ENCODE results near the gene FAM78A.

Gene FAM78A

DNA sequence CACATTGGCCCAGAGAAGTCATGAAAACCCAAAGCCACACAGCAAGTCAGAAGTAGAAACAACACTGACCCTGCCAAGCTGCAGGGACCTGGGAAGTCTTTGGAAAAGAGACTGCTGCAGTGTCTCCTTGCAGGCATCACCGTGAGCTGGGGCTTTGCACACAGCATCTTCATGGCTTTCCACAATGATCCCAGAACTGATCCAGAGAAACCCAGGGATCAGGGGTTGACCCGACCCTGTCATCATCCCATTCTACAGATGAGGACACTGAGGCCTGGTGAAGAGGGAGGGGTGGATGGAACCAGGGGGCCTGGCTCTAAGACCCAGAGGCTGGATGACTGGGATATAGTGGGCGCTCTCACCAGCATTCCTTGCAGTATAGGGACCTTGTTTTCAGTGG lies 4.3 kb upstream of the FAM78A start:
- DNase-seq, result no peak
- Histone ChIP-seq H3K14ac (ENCODE audit: low read length) (no peak overlapping the region), H2BK120ac (ENCODE audit: insufficient read depth, low read length, poor library complexity) (no peak overlapping the region), H3K36me3 (ENCODE audit: control insufficient read depth in 1 of 2, insufficient read depth in 2 of 2, low read length in 2 of 2) (no peaks in the 10 kb centered on the region), H3K23ac (ENCODE audit: low read length) (no peak overlapping the region), H3K9ac (ENCODE audit: low read length) (no peak overlapping the region), H3K4ac (ENCODE audit: low read depth, low read length) (no peak overlapping the region), H2AFZ (ENCODE audit: insufficient read depth, low read length, poor library complexity) (no peak overlapping the region), H3K27ac (ENCODE audit: low read depth, low read length) (no peak overlapping the region), H2BK5ac (ENCODE audit: low read depth, low read length, poor library complexity) (no peak overlapping the region), H4K12ac (ENCODE audit: low read depth, low read length) (no peak overlapping the region), H4K8ac (ENCODE audit: low read depth, low read length) (no peak overlapping the region), H3K27me3 (ENCODE audit: insufficient read depth, low read length) (peaks cover 33% of the 10 kb centered on the region), H3K9me3 (ENCODE audit: insufficient read depth, low read depth, low read length) (peaks cover 6% of the 10 kb centered on the region), H3K4me1 (ENCODE audit: control insufficient read depth in 1 of 2, insufficient read depth in 2 of 2, low read length in 2 of 2) (peaks cover 2 to 6% of the 10 kb centered on the region in 2 experiments), H4K91ac (ENCODE audit: low read depth, low read length) (no peak overlapping the region), H3K4me3 (ENCODE audit: low read depth, low read length) (no peak overlapping the region), H3K18ac (ENCODE audit: low read length) (no peak overlapping the region), H2AK5ac (ENCODE audit: low read length) (no peak overlapping the region), H3K79me2 (ENCODE audit: control insufficient read depth, insufficient read depth, low read length, poor library complexity) (no peaks in the 10 kb centered on the region), H3K79me1 (ENCODE audit: low read length) (no peaks in the 10 kb centered on the region), H2BK12ac (ENCODE audit: low read length) (no peak overlapping the region), H3K4me2 (ENCODE audit: low read length) (no peak overlapping the region)
- WGBS (ENCODE audit: extremely low coverage, insufficient coverage, insufficient read length), result no CpG with 5 or more reads among the region's 3 CpGs

GRCh38 chr9:131279863-131280570 lies 3.7 kb upstream of the FAM78A start:
- H3K4ac ChIP-seq (ENCODE audit: low read depth, low read length), result no peak overlapping the region
- H3K23ac ChIP-seq (ENCODE audit: low read length), result no peak overlapping the region
- no peak overlapping the region for H3K18ac ChIP-seq (ENCODE audit: low read length)
- no peaks in the 10 kb centered on the region for H3K36me3 ChIP-seq (ENCODE audit: control insufficient read depth in 1 of 2, insufficient read depth in 2 of 2, low read length in 2 of 2)
- no peak overlapping the region for H2BK12ac ChIP-seq (ENCODE audit: low read length)
- no peak overlapping the region for H2BK120ac ChIP-seq (ENCODE audit: insufficient read depth, low read length, poor library complexity)
- no peak overlapping the region for H3K14ac ChIP-seq (ENCODE audit: low read length)
- no peaks in the 10 kb centered on the region for H3K79me1 ChIP-seq (ENCODE audit: low read length)
- H2BK5ac ChIP-seq (ENCODE audit: low read depth, low read length, poor library complexity), result no peak overlapping the region
- no peak overlapping the region for H2AK5ac ChIP-seq (ENCODE audit: low read length)
- H4K91ac ChIP-seq (ENCODE audit: low read depth, low read length), result no peak overlapping the region
- peaks cover 2 to 6% of the 10 kb centered on the region in 2 experiments for H3K4me1 ChIP-seq (ENCODE audit: control insufficient read depth in 1 of 2, insufficient read depth in 2 of 2, low read length in 2 of 2)
- no peaks in the 10 kb centered on the region for H3K79me2 ChIP-seq (ENCODE audit: control insufficient read depth, insufficient read depth, low read length, poor library complexity)
- H3K9me3 ChIP-seq (ENCODE audit: insufficient read depth, low read depth, low read length), result peaks cover 6% of the 10 kb centered on the region
- peaks cover 34% of the 10 kb centered on the region for H3K27me3 ChIP-seq (ENCODE audit: insufficient read depth, low read length)
- no peak overlapping the region for H2AFZ ChIP-seq (ENCODE audit: insufficient read depth, low read length, poor library complexity)
- no peak for DNase-seq
- no peak overlapping the region for H3K27ac ChIP-seq (ENCODE audit: low read depth, low read length)
- WGBS (ENCODE audit: extremely low coverage, insufficient coverage, insufficient read length), result no CpG with 5 or more reads among the region's 19 CpGs
- no peak overlapping the region for H3K4me3 ChIP-seq (ENCODE audit: low read depth, low read length)
- no peak overlapping the region for H3K4me2 ChIP-seq (ENCODE audit: low read length)
- H3K9ac ChIP-seq (ENCODE audit: low read length), result no peak overlapping the region
- no peak overlapping the region for H4K12ac ChIP-seq (ENCODE audit: low read depth, low read length)
- H4K8ac ChIP-seq (ENCODE audit: low read depth, low read length), result no peak overlapping the region

- Histone ChIP-seq H2AK5ac (ENCODE audit: low read length) (no peak overlapping the region), H2AFZ (ENCODE audit: insufficient read depth, low read length, poor library complexity) (no peak overlapping the region), H3K4me1 (ENCODE audit: control insufficient read depth in 1 of 2, insufficient read depth in 2 of 2, low read length in 2 of 2) (peaks cover 2 to 6% of the 10 kb centered on the region in 2 experiments), H3K4me3 (ENCODE audit: low read depth, low read length) (no peak overlapping the region), H3K36me3 (ENCODE audit: control insufficient read depth in 1 of 2, insufficient read depth in 2 of 2, low read length in 2 of 2) (no peaks in the 10 kb centered on the region), H4K91ac (ENCODE audit: low read depth, low read length) (no peak overlapping the region), H3K79me1 (ENCODE audit: low read length) (no peaks in the 10 kb centered on the region), H3K4ac (ENCODE audit: low read depth, low read length) (no peak overlapping the region), H4K12ac (ENCODE audit: low read depth, low read length) (no peak overlapping the region), H3K27me3 (ENCODE audit: insufficient read depth, low read length) (peaks cover 34% of the 10 kb centered on the region), H2BK5ac (ENCODE audit: low read depth, low read length, poor library complexity) (no peak overlapping the region), H3K23ac (ENCODE audit: low read length) (no peak overlapping the region), H3K18ac (ENCODE audit: low read length) (no peak overlapping the region), H3K9ac (ENCODE audit: low read length) (no peak overlapping the region), H3K4me2 (ENCODE audit: low read length) (no peak overlapping the region), H2BK12ac (ENCODE audit: low read length) (no peak overlapping the region), H2BK120ac (ENCODE audit: insufficient read depth, low read length, poor library complexity) (no peak overlapping the region), H3K79me2 (ENCODE audit: control insufficient read depth, insufficient read depth, low read length, poor library complexity) (no peaks in the 10 kb centered on the region), H3K9me3 (ENCODE audit: insufficient read depth, low read depth, low read length) (peaks cover 6% of the 10 kb centered on the region), H3K14ac (ENCODE audit: low read length) (no peak overlapping the region), H3K27ac (ENCODE audit: low read depth, low read length) (no peak overlapping the region), H4K8ac (ENCODE audit: low read depth, low read length) (no peak overlapping the region)
- no CpG with 5 or more reads among the region's 11 CpGs for WGBS (ENCODE audit: extremely low coverage, insufficient coverage, insufficient read length)
- no peak for DNase-seq
These were observed 3.0 kb upstream of the FAM78A start for GRCh38 chr9:131279196-131279862.

GRCh38 chr9:131278702-131279111 lies 2.4 kb upstream of the FAM78A start:
- Histone ChIP-seq H3K79me1 (ENCODE audit: low read length) (no peaks in the 10 kb centered on the region), H2BK120ac (ENCODE audit: insufficient read depth, low read length, poor library complexity) (no peak overlapping the region), H3K4me2 (ENCODE audit: low read length) (no peak overlapping the region), H3K9me3 (ENCODE audit: insufficient read depth, low read depth, low read length) (peaks cover 6% of the 10 kb centered on the region), H3K36me3 (ENCODE audit: control insufficient read depth in 1 of 2, insufficient read depth in 2 of 2, low read length in 2 of 2) (no peaks in the 10 kb centered on the region), H2BK5ac (ENCODE audit: low read depth, low read length, poor library complexity) (no peak overlapping the region), H2AFZ (ENCODE audit: insufficient read depth, low read length, poor library complexity) (no peak overlapping the region), H3K27ac (ENCODE audit: low read depth, low read length) (no peak overlapping the region), H3K79me2 (ENCODE audit: control insufficient read depth, insufficient read depth, low read length, poor library complexity) (no peaks in the 10 kb centered on the region), H2AK5ac (ENCODE audit: low read length) (no peak overlapping the region), H2BK12ac (ENCODE audit: low read length) (no peak overlapping the region), H4K8ac (ENCODE audit: low read depth, low read length) (no peak overlapping the region), H3K4ac (ENCODE audit: low read depth, low read length) (no peak overlapping the region), H4K12ac (ENCODE audit: low read depth, low read length) (no peak overlapping the region), H3K4me3 (ENCODE audit: low read depth, low read length) (no peak overlapping the region), H3K18ac (ENCODE audit: low read length) (no peak overlapping the region), H3K4me1 (ENCODE audit: control insufficient read depth in 1 of 2, insufficient read depth in 2 of 2, low read length in 2 of 2) (peaks cover 2 to 6% of the 10 kb centered on the region in 2 experiments), H3K9ac (ENCODE audit: low read length) (no peak overlapping the region), H3K23ac (ENCODE audit: low read length) (no peak overlapping the region), H3K27me3 (ENCODE audit: insufficient read depth, low read length) (peaks cover 34% of the 10 kb centered on the region), H3K14ac (ENCODE audit: low read length) (no peak overlapping the region), H4K91ac (ENCODE audit: low read depth, low read length) (no peak overlapping the region)
- no CpG with 5 or more reads among the region's 10 CpGs for whole genome bisulfite sequencing (ENCODE audit: extremely low coverage, insufficient coverage, insufficient read length)
- no peak for DNase-seq
